Measurements from ENCODE around the gene MON1A. TPM values are rescaled to one million over a fixed set of nuclear protein-coding genes. Genes with fewer than 3 reads are reported as not detected.

MON1A gene
- total RNA-seq, 2 donors from 2014 or later, result 4.5 to 14.9 TPM

DNA sequence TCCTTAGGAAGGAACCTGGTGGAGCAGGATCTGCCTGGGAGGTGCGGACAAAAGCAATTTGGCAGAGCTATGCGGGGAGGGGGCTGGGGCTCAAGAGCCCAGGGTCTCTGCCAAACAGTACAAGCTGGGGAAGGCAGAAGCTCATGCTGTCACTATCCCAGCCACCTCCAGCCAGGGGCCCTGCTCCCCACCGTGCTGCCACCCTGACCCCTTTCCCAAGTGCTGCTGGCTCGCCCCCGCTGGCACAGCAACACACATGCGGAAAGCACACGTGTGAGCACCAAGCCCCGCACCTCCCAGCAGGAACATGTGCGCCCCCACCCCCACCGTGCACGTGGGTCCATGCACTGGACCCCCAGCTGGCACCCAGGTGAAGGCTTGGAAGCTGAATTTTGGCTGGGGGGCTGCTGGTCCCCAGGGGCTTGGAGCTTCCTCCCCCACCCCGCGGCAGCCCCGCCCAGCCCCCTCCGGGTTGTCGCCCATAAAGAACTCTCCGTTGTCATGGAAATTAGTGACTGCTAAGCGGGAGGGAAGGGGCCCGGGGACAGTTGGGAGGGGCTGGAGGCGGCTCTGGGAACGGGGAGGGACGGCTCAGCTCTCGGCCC, 60.6 kb downstream of the MON1A start:
- Histone ChIP-seq H3K36me3 (no peaks in the 10 kb centered on the region), H3K27me3 (peaks cover 28% of the 10 kb centered on the region), H3K9me3 (no peaks in the 10 kb centered on the region), H3K27ac (no peak overlapping the region), H3K4me1 (peaks cover 18% of the 10 kb centered on the region), H3K9ac (ENCODE audit: low read depth in 2 of 2, low read length in 2 of 2) (no peak overlapping the region), H3K4me3 (peak overlapping the region; percentile 22)
- intact Hi-C loops (cut with DNase I), result no loop called here
- DNase-seq, result no peak
- TF ChIP-seq, protein P1, sequence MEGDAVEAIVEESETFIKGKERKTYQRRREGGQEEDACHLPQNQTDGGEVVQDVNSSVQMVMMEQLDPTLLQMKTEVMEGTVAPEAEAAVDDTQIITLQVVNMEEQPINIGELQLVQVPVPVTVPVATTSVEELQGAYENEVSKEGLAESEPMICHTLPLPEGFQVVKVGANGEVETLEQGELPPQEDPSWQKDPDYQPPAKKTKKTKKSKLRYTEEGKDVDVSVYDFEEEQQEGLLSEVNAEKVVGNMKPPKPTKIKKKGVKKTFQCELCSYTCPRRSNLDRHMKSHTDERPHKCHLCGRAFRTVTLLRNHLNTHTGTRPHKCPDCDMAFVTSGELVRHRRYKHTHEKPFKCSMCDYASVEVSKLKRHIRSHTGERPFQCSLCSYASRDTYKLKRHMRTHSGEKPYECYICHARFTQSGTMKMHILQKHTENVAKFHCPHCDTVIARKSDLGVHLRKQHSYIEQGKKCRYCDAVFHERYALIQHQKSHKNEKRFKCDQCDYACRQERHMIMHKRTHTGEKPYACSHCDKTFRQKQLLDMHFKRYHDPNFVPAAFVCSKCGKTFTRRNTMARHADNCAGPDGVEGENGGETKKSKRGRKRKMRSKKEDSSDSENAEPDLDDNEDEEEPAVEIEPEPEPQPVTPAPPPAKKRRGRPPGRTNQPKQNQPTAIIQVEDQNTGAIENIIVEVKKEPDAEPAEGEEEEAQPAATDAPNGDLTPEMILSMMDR (IDR thresholded peaks at IDR 0.05), result no peak

DNA sequence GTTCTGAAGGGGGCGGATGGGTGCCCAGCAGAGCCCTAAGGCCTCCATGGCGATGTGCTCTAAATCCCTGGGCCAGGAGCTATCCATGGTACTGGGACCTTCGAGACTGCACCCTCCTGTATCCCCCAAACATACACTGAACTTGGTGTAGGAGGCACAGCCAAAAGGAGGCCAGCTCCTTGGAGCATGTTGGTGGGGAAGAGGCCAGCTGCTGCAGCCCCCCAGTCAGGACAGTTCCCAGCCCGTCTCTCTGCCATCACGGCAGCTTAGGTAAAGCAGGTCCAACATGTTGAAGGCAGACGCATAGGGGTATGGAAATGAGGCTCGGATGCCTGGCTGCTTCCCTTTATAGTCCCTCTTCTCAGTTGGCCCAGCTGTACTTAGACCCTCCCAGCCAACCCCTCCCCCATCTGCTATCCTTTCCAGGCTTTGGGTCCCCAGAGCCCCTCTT, 61.7 kb downstream of the MON1A start:
- H3K4me3 ChIP-seq, result no peak overlapping the region
- no peak overlapping the region for H3K27ac ChIP-seq
- TF ChIP-seq, protein P1 (IDR thresholded peaks at IDR 0.05), result no peak
- no peaks in the 10 kb centered on the region for H3K36me3 ChIP-seq
- intact Hi-C loops (cut with DNase I), result no loop called here
- no peaks in the 10 kb centered on the region for H3K9me3 ChIP-seq
- H3K27me3 ChIP-seq, result peaks cover 28% of the 10 kb centered on the region
- peaks cover 9% of the 10 kb centered on the region for H3K4me1 ChIP-seq
- no peak overlapping the region for H3K9ac ChIP-seq (ENCODE audit: low read depth in 2 of 2, low read length in 2 of 2)
- no peak for DNase-seq

DNA sequence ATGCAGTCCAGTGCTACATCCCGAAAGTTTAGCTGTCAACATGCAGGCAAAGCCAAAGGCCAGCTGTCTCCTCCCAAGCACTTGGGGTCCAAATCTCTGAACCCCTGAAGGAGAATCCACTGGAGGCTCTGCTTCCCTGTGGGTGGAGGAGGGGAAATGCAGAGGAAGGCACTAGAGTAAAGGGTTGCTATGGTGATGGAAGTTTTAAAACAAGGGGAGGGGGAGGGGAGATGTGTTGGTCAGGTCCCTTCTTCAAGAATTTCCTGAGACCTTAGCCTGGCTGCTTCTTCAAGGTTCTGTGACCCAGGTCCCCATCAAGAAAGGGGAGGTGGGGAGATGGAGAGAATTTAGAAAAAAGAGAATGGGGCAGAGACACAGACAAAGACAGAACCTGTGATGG, 62.2 kb downstream of the MON1A start:
- H3K4me3 ChIP-seq, result no peak overlapping the region
- no peaks in the 10 kb centered on the region for H3K9me3 ChIP-seq
- intact Hi-C loops (cut with DNase I), result no loop called here
- TF ChIP-seq, protein P1 (IDR thresholded peaks at IDR 0.05), result no peak
- H3K36me3 ChIP-seq, result no peaks in the 10 kb centered on the region
- peaks cover 28% of the 10 kb centered on the region for H3K27me3 ChIP-seq
- no peak overlapping the region for H3K27ac ChIP-seq
- no peak overlapping the region for H3K9ac ChIP-seq (ENCODE audit: low read depth in 2 of 2, low read length in 2 of 2)
- H3K4me1 ChIP-seq, result peaks cover 9% of the 10 kb centered on the region
- no peak for DNase-seq

DNA sequence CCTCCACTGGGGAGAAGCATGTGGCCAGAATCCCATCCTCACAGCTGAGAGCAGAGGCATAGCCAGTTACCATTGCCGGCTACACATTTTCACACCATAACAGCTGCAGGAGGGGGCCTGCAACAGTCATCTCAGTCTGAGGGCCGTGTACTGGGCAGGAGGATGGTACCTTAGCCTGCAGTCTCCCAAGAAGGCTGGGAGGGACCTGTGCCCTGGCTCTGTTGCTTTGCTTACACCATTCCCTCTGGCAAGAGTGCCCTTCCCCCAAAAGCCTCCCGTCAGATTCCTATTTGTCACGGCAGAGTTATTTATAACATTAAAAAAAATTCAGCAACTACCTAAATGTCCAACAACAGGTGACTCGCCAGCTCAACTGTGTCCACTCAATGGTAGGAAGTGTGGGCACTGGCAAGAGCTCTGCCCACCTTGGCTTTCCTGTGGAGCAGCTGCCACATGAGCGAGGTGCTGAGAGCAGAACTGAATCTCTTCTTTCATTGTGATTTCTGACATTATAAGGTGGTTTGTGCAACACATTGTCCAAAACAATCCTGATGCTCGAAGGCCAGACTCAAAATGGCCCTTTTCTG, 64.3 kb downstream of the MON1A start:
- H3K9ac ChIP-seq (ENCODE audit: low read depth in 2 of 2, low read length in 2 of 2), result no peak overlapping the region
- H3K27ac ChIP-seq, result no peak overlapping the region
- DNase-seq, result no peak
- no peaks in the 10 kb centered on the region for H3K9me3 ChIP-seq
- TF ChIP-seq, protein P1 (IDR thresholded peaks at IDR 0.05), result no peak
- H3K27me3 ChIP-seq, result peaks cover 21% of the 10 kb centered on the region
- intact Hi-C loops (cut with DNase I), result no loop called here
- H3K36me3 ChIP-seq, result no peaks in the 10 kb centered on the region
- H3K4me3 ChIP-seq, result no peak overlapping the region
- peaks cover 9% of the 10 kb centered on the region for H3K4me1 ChIP-seq

DNA sequence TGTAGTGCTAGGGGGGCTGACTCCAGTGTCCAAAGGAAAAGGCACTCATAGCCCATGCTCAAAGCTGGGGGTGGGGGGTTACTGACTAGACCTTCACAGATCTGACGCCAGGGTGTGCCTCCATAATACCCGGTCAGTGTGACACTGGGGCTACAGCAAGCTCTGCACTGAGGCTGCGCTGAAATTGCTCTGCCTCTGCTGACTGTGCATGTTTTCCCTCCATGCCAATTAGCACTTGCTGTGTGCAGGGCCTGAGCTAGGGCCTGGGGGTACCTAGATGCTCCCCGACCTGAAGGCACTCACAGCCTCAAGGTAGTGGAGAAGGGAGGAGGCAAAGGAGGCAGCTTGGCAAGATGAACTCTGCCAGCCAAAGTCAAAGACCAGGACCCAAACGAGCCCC, 65.1 kb downstream of the MON1A start:
- H3K27me3 ChIP-seq, result peaks cover 14% of the 10 kb centered on the region
- H3K9me3 ChIP-seq, result no peaks in the 10 kb centered on the region
- intact Hi-C loops (cut with DNase I), result no loop called here
- TF ChIP-seq, protein P1 (IDR thresholded peaks at IDR 0.05), result no peak
- H3K4me3 ChIP-seq, result no peak overlapping the region
- no peak for DNase-seq
- no peaks in the 10 kb centered on the region for H3K36me3 ChIP-seq
- H3K9ac ChIP-seq (ENCODE audit: low read depth in 2 of 2, low read length in 2 of 2), result no peak overlapping the region
- peaks cover 7% of the 10 kb centered on the region for H3K4me1 ChIP-seq
- H3K27ac ChIP-seq, result no peak overlapping the region
